Activated T-cell treated with anti-CD3 and anti-CD28 coated beads, Interleukin-2, amount 50 U/mL, for 4 hours (primary cell): Measurements from ENCODE around the gene FARP2. TPM values are rescaled to one million over a fixed set of nuclear protein-coding genes. Genes with fewer than 3 reads are reported as not detected.

Source experiments
- ATAC-seq, 2 donors: fragments of 200-7000 bp; cut with Tn5 transposase; one replicate each; pipeline ENCODE4 v1.10.0; 2021
- DNase-seq: peaks from one replicate; pipeline ENCODE4 v3.0.0-alpha.2; 2020
- H3K27me3 Mint-ChIP-seq: one replicate; pipeline ENCODE4 v1.8.0; 2021; ENCODE audit warnings: low read depth, mixed read lengths
- H3K36me3 Mint-ChIP-seq: one replicate; pipeline ENCODE4 v1.8.0; 2022; ENCODE audit warnings: mixed read lengths; ENCODE audit not compliant: insufficient read depth
- H3K4me1 Mint-ChIP-seq: one replicate; pipeline ENCODE4 v1.8.0; 2021; ENCODE audit warnings: low read depth, mixed read lengths
- H3K4me3 Mint-ChIP-seq: one replicate; pipeline ENCODE4 v1.8.0; 2021; ENCODE audit warnings: mild to moderate bottlenecking, moderate library complexity, mixed read lengths
- H3K9me3 Mint-ChIP-seq: one replicate; pipeline ENCODE4 v1.8.0; 2021; ENCODE audit warnings: mixed read lengths
- total RNA-seq, 3 donors: library from RNA; stranded (reverse); gene quantifications; one replicate each; pipeline ENCODE4 v1.2.1, GENCODE V29; 2021

The FARP2 gene, protein sequence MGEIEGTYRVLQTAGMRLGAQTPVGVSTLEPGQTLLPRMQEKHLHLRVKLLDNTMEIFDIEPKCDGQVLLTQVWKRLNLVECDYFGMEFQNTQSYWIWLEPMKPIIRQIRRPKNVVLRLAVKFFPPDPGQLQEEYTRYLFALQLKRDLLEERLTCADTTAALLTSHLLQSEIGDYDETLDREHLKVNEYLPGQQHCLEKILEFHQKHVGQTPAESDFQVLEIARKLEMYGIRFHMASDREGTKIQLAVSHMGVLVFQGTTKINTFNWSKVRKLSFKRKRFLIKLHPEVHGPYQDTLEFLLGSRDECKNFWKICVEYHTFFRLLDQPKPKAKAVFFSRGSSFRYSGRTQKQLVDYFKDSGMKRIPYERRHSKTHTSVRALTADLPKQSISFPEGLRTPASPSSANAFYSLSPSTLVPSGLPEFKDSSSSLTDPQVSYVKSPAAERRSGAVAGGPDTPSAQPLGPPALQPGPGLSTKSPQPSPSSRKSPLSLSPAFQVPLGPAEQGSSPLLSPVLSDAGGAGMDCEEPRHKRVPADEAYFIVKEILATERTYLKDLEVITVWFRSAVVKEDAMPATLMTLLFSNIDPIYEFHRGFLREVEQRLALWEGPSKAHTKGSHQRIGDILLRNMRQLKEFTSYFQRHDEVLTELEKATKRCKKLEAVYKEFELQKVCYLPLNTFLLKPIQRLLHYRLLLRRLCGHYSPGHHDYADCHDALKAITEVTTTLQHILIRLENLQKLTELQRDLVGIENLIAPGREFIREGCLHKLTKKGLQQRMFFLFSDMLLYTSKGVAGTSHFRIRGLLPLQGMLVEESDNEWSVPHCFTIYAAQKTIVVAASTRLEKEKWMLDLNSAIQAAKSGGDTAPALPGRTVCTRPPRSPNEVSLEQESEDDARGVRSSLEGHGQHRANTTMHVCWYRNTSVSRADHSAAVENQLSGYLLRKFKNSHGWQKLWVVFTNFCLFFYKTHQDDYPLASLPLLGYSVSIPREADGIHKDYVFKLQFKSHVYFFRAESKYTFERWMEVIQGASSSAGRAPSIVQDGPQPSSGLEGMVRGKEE
- 10 to 100 TPM; 29.5 to 35.6 (median 30.3) TPM for total RNA-seq

GRCh38 chr2:241355983-241356870 is at the start of gene FARP2:
Gene FARP2 (plus strand): TSS chr2:241356285. CDS start chr2:241373108, 16,823 bp downstream.
- DNase-seq (peak; percentile 97), ATAC-seq (peak; percentile 95 to 97)
- peak within 1 kb of the TSS; percentile 83 for H3K4me3 Mint-ChIP-seq
- H3K4me1 Mint-ChIP-seq = peaks cover 26% of the 10 kb centered on the region
- no peaks in the 10 kb centered on the region for H3K27me3 Mint-ChIP-seq
- H3K9me3 Mint-ChIP-seq = no peaks in the 10 kb centered on the region
- peaks cover 11% of the 10 kb centered on the region for H3K36me3 Mint-ChIP-seq

DNA sequence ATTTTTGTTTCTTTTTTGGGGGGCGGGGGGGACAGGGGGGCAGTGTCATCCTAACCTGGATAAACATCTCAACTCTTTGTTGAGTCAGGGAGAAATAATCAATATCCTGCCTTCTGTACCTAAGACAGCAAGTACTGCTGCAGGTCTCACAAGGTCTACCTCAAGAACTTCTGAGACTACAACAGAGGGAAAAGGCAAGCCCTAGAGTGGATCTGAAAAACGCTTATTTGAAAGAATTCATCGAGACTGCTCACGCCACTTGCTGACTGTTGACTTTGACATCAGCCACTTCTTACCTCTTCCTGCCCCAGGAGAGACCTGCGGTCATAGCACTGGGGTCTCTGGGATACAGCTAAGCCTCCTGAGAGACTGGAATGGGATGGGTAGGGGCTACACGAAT is 49.0 kb upstream of the FARP2 start:
- H3K9me3 Mint-ChIP-seq = no peaks in the 10 kb centered on the region
- H3K36me3 Mint-ChIP-seq = peaks cover 19% of the 10 kb centered on the region
- peaks cover 75% of the 10 kb centered on the region for H3K4me1 Mint-ChIP-seq
- DNase-seq (no peak), ATAC-seq (no peak)
- no peaks in the 10 kb centered on the region for H3K27me3 Mint-ChIP-seq
- H3K4me3 Mint-ChIP-seq = no peak overlapping the region

DNA sequence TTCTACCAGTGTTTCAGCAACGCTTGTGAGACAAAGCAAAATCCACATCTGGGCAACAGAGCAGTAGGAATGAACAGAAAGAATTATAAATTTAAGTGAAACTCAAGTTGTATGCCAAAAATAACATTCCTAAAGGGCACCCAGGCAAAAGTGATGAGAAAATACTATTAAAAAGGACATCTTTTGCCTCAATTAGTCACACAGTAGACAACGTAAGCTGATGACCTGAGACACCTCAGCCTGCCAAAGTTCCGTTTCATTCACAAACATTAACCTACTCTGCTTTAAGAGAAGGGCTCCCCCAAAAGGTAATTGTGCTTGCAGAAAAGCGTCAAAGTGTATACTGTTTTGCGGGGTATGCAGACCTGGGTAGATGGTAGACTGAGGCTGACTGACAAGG is 47.8 kb upstream of the FARP2 start:
- Mint-ChIP-seq H3K9me3 (no peaks in the 10 kb centered on the region), H3K36me3 (peaks cover 22% of the 10 kb centered on the region), H3K4me1 (peaks cover 78% of the 10 kb centered on the region)

GRCh38 chr2:241308832-241309500 is 47.1 kb upstream of the FARP2 start:
- Mint-ChIP-seq H3K4me1 (peaks cover 79% of the 10 kb centered on the region), H3K36me3 (peaks cover 22% of the 10 kb centered on the region), H3K9me3 (no peaks in the 10 kb centered on the region), H3K4me3 (no peak overlapping the region), H3K27me3 (no peaks in the 10 kb centered on the region)
- ATAC-seq (no peak), DNase-seq (no peak)

More for the DNA sequence above, 47.8 kb upstream of the FARP2 start:
- no peak for DNase-seq
- ATAC-seq = no peak
- Mint-ChIP-seq H3K4me3 (no peak overlapping the region), H3K27me3 (no peaks in the 10 kb centered on the region)

GRCh38 chr2:241309684-241310117 is 46.4 kb upstream of the FARP2 start:
- H3K36me3 Mint-ChIP-seq = peaks cover 22% of the 10 kb centered on the region
- H3K27me3 Mint-ChIP-seq = no peaks in the 10 kb centered on the region
- H3K4me3 Mint-ChIP-seq = peak overlapping the region; percentile 55
- peak; percentile 96 for ATAC-seq
- H3K9me3 Mint-ChIP-seq = no peaks in the 10 kb centered on the region
- H3K4me1 Mint-ChIP-seq = peaks cover 78% of the 10 kb centered on the region
- peak; percentile 64 for DNase-seq

DNA sequence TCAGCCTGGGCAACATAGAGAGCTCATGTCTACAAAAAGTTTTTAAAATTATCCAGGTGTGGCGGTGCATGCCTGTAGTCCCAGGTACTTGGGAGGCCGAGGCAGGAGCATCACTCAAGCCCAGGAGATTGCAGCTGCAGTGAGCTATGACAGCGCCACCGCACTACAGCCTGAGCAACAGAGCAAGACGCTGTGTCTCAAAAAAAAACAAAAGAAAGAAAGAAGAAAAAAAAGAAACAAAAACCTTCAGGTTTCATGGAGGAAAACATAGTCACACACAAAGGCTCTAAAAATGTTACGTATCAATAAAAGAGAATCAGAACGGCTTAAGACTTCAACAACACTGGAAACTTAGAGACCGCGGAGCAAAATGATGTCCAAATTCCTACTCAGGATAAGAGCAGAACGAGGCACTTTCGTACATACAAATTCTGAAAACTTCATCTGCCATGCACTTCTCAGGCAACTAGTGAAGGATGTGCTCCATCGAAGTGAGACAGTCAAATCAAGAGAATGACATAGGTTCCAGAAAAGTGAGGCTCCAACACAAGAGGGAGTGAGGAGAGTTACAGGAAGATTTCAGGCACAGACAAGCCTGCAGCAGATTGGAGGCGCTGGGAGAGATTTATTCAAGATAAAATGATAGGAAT is 45.0 kb upstream of the FARP2 start:
- no peak for DNase-seq
- ATAC-seq = no peak
- H3K27me3 Mint-ChIP-seq = no peaks in the 10 kb centered on the region
- H3K4me1 Mint-ChIP-seq = peaks cover 71% of the 10 kb centered on the region
- no peak overlapping the region for H3K4me3 Mint-ChIP-seq
- H3K36me3 Mint-ChIP-seq = peaks cover 22% of the 10 kb centered on the region
- H3K9me3 Mint-ChIP-seq = no peaks in the 10 kb centered on the region

GRCh38 chr2:241312082-241312481 is 44.0 kb upstream of the FARP2 start:
- Mint-ChIP-seq H3K4me3 (no peak overlapping the region), H3K4me1 (peaks cover 72% of the 10 kb centered on the region)

DNA sequence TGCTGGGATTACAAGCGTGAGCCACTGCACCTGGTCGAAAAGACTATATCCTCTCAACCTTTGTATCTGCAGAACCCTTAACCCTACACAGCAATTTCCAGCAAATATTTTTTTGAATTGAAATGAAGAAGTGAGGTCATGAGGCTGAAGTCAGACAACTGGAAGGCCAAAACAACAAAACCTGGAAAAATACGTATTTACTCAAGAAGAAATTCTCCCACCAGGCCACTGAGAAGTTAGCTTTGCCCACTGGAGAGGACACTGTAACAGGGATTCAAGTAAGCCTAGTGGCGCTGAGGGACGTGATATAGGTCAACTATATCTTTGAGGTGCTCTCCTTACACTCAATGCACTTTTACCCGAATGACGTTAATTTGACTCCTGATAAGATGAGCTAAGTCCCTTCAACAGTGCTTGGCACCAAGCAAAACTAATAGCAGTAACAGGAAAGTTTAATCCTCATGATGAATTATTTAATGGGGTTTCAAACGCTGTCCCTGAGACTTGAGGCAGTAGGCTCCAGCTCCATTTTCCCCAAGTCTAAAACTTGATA is 42.5 kb upstream of the FARP2 start:
- DNase-seq (no peak), ATAC-seq (no peak)
- Mint-ChIP-seq H3K4me3 (peak overlapping the region; percentile 96), H3K4me1 (peaks cover 76% of the 10 kb centered on the region), H3K36me3 (peaks cover 24% of the 10 kb centered on the region), H3K9me3 (no peaks in the 10 kb centered on the region), H3K27me3 (no peaks in the 10 kb centered on the region)

More at GRCh38 chr2:241312082-241312481, 44.0 kb upstream of the FARP2 start:
- peaks cover 26% of the 10 kb centered on the region for H3K36me3 Mint-ChIP-seq
- no peaks in the 10 kb centered on the region for H3K9me3 Mint-ChIP-seq
- DNase-seq (no peak), ATAC-seq (no peak)
- no peaks in the 10 kb centered on the region for H3K27me3 Mint-ChIP-seq

DNA sequence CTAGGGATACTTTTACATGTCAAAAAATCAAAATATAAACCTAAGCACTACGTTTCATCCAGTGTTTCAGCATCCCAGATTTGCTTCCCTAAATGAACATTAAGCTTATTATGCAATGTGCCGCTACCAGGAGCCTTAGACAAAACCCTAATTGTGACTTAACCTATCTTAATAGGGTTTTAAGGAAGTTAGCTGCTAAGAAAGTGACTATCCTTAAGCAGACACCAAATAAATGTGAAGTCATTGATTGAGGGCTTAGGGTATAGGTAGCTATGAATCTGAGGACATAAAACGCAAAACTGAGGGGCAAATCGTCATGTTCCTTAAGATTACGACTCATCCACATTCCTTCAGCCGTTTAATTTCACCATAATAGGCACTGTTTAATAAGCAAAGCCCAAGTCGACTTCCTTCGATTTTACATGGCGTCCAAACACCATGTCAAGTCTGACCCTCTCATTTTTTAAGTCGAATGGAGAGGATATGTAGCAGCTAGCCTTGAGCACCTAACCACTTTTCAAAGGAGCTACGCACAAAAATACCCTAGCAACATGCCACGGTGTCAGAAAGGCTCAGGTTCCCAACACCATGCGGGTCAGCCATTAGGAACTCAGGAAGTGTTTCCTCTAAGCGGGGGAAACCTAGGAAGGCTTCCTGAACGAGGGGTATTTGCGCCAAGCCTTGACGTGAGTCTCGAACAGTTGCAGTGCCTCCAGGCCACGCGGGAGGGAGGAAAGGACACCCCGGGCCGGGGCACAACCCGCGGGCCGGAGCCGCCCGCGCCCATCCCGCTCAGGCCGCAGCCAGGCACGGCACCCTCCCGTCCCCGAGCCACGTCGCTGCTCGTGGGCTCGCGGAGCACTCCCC is 41.6 kb upstream of the FARP2 start:
- Mint-ChIP-seq H3K36me3 (peaks cover 18% of the 10 kb centered on the region), H3K27me3 (no peaks in the 10 kb centered on the region), H3K4me1 (peaks cover 74% of the 10 kb centered on the region), H3K4me3 (peak overlapping the region; percentile 96), H3K9me3 (no peaks in the 10 kb centered on the region)
- DNase-seq = no peak
- no peak for ATAC-seq

DNA sequence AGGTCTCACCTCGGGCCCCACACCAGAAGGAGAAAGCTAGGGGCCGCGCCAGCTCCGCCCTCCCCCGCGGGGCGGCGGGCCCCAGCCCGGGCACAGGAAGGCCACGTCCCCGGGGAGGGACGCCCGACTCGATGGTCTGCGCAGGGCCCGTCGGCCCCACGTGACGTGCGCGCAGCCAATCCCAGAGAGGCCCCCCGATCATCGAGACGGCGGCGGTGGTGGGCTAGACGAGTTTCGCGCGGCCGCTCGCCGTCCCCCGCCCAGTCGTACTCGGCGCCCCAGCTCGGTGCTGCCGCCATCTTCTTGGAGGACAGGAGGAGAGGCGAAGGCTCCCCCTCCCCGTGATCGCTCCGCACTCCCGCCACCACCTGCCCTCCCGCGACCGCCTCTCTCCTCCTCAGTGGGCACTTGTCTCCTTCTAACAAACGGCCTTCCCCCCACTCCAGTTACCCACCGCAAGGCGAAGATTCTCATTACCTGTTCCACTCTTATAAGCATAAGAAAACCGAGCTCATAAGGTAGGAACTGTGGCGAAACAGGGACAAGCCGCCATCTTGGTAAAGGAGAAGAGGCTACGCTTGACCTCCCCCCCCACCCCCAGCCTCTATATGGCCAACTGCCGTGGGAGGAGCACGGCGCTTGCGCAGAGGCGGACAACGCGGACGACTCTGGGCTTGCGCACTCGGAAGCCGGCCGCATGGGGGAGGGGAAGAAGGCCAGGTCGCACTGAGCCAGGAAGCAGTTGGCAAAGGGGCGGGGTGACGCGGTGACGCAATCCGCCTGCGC is 40.8 kb upstream of the FARP2 start, which contains the start of gene HDLBP:
Gene HDLBP, minus strand, starts transcription at position 580 of the 786 bp plus-strand sequence. CDS start 48,803 bp downstream, outside the sequence.
- Mint-ChIP-seq H3K4me3 (peak within 1 kb of the TSS; percentile 96), H3K27me3 (no peaks in the 10 kb centered on the region), H3K9me3 (no peaks in the 10 kb centered on the region), H3K36me3 (peaks cover 23% of the 10 kb centered on the region), H3K4me1 (peaks cover 75% of the 10 kb centered on the region)
- DNase-seq (peak; percentile 100), ATAC-seq (peak; percentile 82 to 84)
